Hematopoietic multipotent progenitor cell treated with erythropoietin and hydrocortisone succinate and interleukin-3 and kit ligand, for 15 days (in vitro differentiated cells): ENCODE data around the gene ME3.

Experiments used
- DNase-seq: peaks from one replicate; pipeline ENCODE4 v3.0.0-alpha.2; 2015; ENCODE audit warnings: low spot score

ME3 gene

GRCh38 chr11:86692746-86693145 is 20.3 kb upstream of the ME3 start:
- no peak for DNase-seq

- no peak for DNase-seq
These were observed 19.9 kb upstream of the ME3 start for GRCh38 chr11:86692317-86692716.

- DNase-seq = no peak
These were observed 16.2 kb upstream of the ME3 start for GRCh38 chr11:86688398-86689179.

GRCh38 chr11:86687185-86687778 is 14.9 kb upstream of the ME3 start:
- DNase-seq = no peak

GRCh38 chr11:86686531-86686930 is 14.1 kb upstream of the ME3 start:
- no peak for DNase-seq

- no peak for DNase-seq
These were observed 9.0 kb upstream of the ME3 start for GRCh38 chr11:86681483-86681756.

- no peak for DNase-seq
These were observed 8.5 kb upstream of the ME3 start for GRCh38 chr11:86680716-86681482.

GRCh38 chr11:86678823-86679222 is 6.4 kb upstream of the ME3 start:
- DNase-seq = no peak

- DNase-seq = no peak
These were observed 5.9 kb upstream of the ME3 start for GRCh38 chr11:86678296-86678695.

GRCh38 chr11:86676533-86677154 is 4.2 kb upstream of the ME3 start:
- DNase-seq = peak; percentile 34

GRCh38 chr11:86676010-86676409 is 3.6 kb upstream of the ME3 start:
- no peak for DNase-seq

DNA sequence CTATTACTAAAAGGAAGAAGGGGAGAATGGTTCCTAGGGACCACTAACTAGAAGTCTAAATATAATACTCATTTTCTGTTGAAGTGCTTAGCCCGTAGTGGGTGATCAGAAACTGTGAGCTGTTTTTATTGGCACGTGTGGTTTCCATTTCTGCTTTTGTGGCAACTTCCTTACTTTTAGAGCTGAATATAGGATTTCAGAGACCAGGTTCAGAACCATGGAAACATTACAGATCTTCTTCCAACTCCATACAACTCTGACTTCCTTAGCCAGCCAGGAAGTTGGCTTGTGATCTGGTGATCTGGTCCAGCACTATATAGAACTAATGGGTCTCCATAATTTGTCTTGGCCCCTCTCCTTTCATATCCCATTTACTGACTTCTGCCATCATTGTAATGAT is 2.6 kb upstream of the ME3 start:
- DNase-seq = no peak

DNA sequence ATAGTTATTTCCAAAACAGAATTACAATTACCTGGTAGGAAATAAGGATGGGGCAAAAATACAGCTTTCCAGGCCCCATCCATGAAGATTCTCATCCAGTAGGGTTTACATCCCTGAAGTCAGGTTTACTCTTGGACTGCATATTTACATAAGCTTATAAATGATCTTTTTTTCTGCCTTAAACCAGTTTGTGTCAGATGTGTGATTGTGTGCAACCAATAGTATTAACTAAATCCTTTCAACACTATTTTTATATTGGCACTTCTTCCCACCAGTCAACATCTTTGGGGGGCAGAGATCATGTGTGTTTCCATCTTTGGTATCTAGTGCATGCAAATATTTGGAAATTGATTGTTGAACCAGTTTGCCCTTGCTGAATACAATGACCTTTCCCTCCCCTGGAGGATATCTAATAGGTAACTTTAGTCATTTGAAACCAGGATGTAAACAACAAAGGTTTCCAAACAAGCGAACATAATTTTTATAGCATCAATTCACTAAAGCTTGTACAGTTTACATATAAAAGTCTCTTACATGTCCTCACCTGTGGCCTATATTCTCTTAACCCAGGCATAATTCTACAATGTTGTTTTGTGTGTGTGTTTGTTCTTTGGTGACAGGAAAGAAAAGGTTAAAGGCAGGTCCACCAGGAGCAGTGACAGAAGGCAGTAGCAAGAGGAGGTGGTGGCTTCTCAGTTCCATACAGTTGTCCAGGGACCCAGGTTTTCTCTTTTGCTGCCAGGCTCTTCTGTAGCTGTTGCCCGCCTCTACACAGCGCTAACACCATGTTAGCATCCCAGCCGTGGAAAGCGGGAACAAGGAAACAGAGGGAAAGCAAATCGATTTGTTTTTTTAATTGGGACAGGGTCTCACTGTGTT is 1.7 kb upstream of the ME3 start:
- no peak for DNase-seq

DNA sequence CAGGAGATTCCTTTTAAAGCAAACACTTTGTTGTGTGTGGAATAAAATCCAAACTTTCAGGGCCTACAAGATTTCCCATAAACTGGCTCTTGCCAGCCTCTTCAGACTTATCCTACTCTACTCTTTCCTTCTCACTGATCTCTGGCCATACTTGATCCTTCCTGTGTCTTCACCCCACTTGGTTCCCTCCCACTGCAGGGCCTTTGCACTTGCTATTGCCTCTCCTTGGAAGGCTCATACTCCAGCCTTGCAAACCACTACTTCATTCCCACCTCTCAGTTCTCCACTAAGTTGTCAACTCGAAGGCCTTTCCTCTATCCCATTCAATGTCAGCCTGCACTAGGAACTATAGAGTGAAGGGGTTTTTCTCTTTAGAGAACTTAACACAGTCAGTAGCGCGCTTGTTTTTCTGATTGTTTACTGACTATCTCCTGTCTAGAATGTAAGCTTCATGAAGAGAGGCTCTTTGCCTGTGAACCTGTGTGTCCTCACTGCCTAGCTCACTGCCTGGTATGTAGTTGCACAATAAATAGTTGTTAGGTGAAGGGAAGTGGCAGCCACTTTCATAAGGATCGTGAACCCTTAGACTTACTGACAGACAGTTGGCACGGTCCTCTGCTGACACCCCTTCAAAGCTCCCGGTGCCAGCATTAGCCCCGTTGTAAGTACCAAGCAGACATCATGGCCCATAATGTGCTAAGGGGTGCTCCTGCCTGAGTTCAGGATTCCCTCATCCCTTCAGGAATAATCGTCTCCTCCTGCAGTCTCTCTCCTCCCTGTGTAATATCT is 833 bp upstream of the ME3 start:
- DNase-seq = no peak

- no peak for DNase-seq
These were observed 847 bp downstream of the ME3 start for GRCh38 chr11:86671531-86672006.

- no peak for DNase-seq
These were observed 1.5 kb downstream of the ME3 start for GRCh38 chr11:86670911-86671310.

DNA sequence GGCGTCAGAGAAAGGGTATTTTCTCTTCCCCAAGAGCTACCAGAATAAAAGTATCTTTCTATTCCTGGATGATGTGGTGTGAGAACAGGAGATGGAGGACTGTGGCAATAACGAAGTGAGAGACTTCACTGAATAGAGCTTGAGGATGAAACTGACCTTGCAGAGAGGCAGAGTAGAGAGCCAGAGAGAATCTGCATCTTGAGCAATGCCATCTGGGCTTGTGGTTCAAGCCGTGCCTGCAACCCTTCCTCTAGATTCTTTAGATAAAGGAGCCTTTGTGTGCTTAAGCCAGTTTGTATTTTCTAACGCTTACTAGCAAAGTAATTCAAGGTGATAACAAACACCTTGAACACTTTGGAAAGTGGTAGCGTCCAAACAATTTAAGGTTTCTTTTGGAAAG is 2.2 kb downstream of the ME3 start:
- DNase-seq = no peak

- no peak for DNase-seq
These were observed 3.0 kb downstream of the ME3 start for GRCh38 chr11:86669424-86669823.

DNA sequence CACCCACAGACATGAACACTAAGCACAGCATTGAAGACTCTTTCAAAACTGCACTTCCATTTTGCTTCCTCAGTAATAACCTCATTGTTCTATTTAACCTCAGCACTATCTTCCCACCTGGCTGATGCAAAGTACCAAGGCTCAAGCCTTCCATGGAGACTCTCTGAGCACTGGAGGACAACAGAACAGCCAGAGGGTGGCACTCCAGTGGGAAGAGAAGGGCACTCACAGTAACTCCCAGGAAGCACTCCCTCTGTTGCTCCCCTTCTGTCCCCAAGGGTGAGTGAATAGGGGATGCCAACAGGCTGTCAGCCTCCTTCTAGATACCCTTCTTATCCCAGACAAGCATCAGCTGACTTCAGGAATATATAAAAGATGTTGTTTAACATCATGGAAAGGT is 3.5 kb downstream of the ME3 start:
- no peak for DNase-seq

DNA sequence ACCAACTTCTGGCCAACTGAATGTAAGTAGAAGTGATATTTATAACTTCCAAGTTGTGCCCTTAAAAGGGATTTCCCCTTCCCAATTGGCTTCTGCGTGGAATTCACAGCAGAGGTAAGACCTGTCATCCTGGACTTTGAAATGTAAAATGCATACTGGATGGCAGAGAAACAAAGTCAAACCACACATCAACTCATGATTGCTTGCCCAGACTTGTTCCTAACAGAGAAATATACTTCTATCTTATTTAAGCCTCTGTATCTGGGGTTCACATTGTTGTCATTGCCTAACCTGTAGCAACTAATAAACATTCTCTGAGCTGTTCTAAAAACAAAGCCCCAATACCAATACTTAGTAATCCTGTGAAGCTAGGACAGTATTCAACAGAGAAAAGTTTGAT is 6.2 kb downstream of the ME3 start:
- no peak for DNase-seq

- no peak for DNase-seq
These were observed 7.5 kb downstream of the ME3 start for GRCh38 chr11:86664930-86665329.
